Activated B cell treated with CpG ODN at 0.5 μM for 24 hours (primary cell): ENCODE results near the gene PRDM16. TPM values are rescaled to one million over a fixed set of nuclear protein-coding genes. Genes with fewer than 3 reads are reported as not detected.

Experiments used
- ATAC-seq: fragments of 200-7000 bp; cut with Tn5 transposase; one replicate; pipeline ENCODE4 v1.10.0; 2021; ENCODE audit warnings: low read depth, mild to moderate bottlenecking, moderate library complexity
- CTCF ChIA-PET: fragments of 350-600 bp; sonication (Branson Sonifier 250); formaldehyde crosslinking; loops from one replicate; lab custom pipeline; 2021; ENCODE audit warnings: antibody characterized with exemption; lab: Charles Lee
- POLR2A ChIA-PET: fragments of 350-600 bp; sonication (Branson Sonifier 250); formaldehyde crosslinking; loops from one replicate; lab custom pipeline; 2021; ENCODE audit warnings: antibody characterized with exemption; lab: Charles Lee
- DNase-seq: peaks from one replicate; pipeline ENCODE4 v3.0.0; 2022
- H3K27ac Mint-ChIP-seq: one replicate; pipeline ENCODE4 v1.8.0; 2020; ENCODE audit warnings: mixed read lengths
- H3K27me3 Mint-ChIP-seq: one replicate; pipeline ENCODE4 v1.8.0; 2021; ENCODE audit warnings: mixed read lengths
- H3K36me3 Mint-ChIP-seq: one replicate; pipeline ENCODE4 v1.8.0; 2021; ENCODE audit warnings: low read depth, mixed read lengths
- H3K4me1 Mint-ChIP-seq: one replicate; pipeline ENCODE4 v1.8.0; 2021; ENCODE audit warnings: mixed read lengths
- H3K4me3 Mint-ChIP-seq: one replicate; pipeline ENCODE4 v1.8.0; 2020; ENCODE audit warnings: mild to moderate bottlenecking, mixed read lengths
- H3K9me3 Mint-ChIP-seq: one replicate; pipeline ENCODE4 v1.8.0; 2020; ENCODE audit warnings: mixed read lengths
- CTCF ChIP-seq: fragments of 200-600 bp; IDR thresholded peaks from one replicate; pipeline ENCODE4 v1.8.0; 2022; ENCODE audit warnings: antibody characterized with exemption, mild to moderate bottlenecking
- intact Hi-C: fragments of 100-400 bp; cut with micrococcal nuclease; formaldehyde crosslinking; loops from one replicate; pipeline ENCODE4 v1.15.1; 2024
- total RNA-seq: library from RNA; stranded (reverse); gene quantifications from 2 replicates; pipeline ENCODE4 v1.2.3, GENCODE V29; 2022

PRDM16 gene
- total RNA-seq, 1 donor from 2014 or later: not detected

- no peaks in the 10 kb centered on the region for H3K27me3 Mint-ChIP-seq
Observed at GRCh38 chr1:3262681-3263286, 193.8 kb downstream of the PRDM16 start.

GRCh38 chr1:3263790-3264189, 194.8 kb downstream of the PRDM16 start:
- DNase-seq: no peak
- ChIA-PET POLR2A (no interaction called here), CTCF (no interaction called here)
- Mint-ChIP-seq H3K4me1 (no peaks in the 10 kb centered on the region), H3K36me3 (no peaks in the 10 kb centered on the region), H3K27me3 (no peaks in the 10 kb centered on the region), H3K27ac (no peak overlapping the region), H3K4me3 (no peak overlapping the region), H3K9me3 (peaks cover 2% of the 10 kb centered on the region)
- no peak for TF ChIP-seq CTCF
- ATAC-seq: no peak
- intact Hi-C loops: no loop called here

More at GRCh38 chr1:3262681-3263286, 193.8 kb downstream of the PRDM16 start:
- intact Hi-C loops: no loop called here
- DNase-seq (no peak), ATAC-seq (no peak)
- Mint-ChIP-seq H3K27ac (no peak overlapping the region), H3K9me3 (peaks cover 2% of the 10 kb centered on the region), H3K4me3 (no peak overlapping the region), H3K36me3 (no peaks in the 10 kb centered on the region), H3K4me1 (no peaks in the 10 kb centered on the region)
- no peak for TF ChIP-seq CTCF
- POLR2A ChIA-PET: no interaction called here
- CTCF ChIA-PET: no interaction called here

- TF ChIP-seq CTCF: no peak
- peaks cover 2% of the 10 kb centered on the region for H3K9me3 Mint-ChIP-seq
- no peak overlapping the region for H3K27ac Mint-ChIP-seq
- ATAC-seq: no peak
- no peaks in the 10 kb centered on the region for H3K27me3 Mint-ChIP-seq
- DNase-seq: no peak
- H3K4me3 Mint-ChIP-seq: no peak overlapping the region
- intact Hi-C loops: no loop called here
- POLR2A ChIA-PET: no interaction called here
- H3K4me1 Mint-ChIP-seq: no peaks in the 10 kb centered on the region
- no peaks in the 10 kb centered on the region for H3K36me3 Mint-ChIP-seq
- CTCF ChIA-PET: no interaction called here
Observed at GRCh38 chr1:3264456-3264855, 195.5 kb downstream of the PRDM16 start.

GRCh38 chr1:3265835-3266805, 197.1 kb downstream of the PRDM16 start:
- DNase-seq (no peak), ATAC-seq (no peak)
- Mint-ChIP-seq H3K27me3 (no peaks in the 10 kb centered on the region), H3K4me1 (no peaks in the 10 kb centered on the region), H3K4me3 (no peak overlapping the region), H3K36me3 (no peaks in the 10 kb centered on the region), H3K27ac (no peak overlapping the region), H3K9me3 (no peaks in the 10 kb centered on the region)
- POLR2A ChIA-PET: no interaction called here
- intact Hi-C loops: no loop called here
- TF ChIP-seq CTCF: no peak
- CTCF ChIA-PET: no interaction called here

GRCh38 chr1:3266870-3267549, 198.0 kb downstream of the PRDM16 start:
- CTCF ChIA-PET: no interaction called here
- no peaks in the 10 kb centered on the region for H3K27me3 Mint-ChIP-seq
- no peaks in the 10 kb centered on the region for H3K4me1 Mint-ChIP-seq
- ATAC-seq (no peak), DNase-seq (no peak)
- no peak overlapping the region for H3K4me3 Mint-ChIP-seq
- POLR2A ChIA-PET: no interaction called here
- no peak for TF ChIP-seq CTCF
- intact Hi-C loops: no loop called here
- H3K27ac Mint-ChIP-seq: no peak overlapping the region
- no peaks in the 10 kb centered on the region for H3K9me3 Mint-ChIP-seq
- H3K36me3 Mint-ChIP-seq: no peaks in the 10 kb centered on the region
